Stimulated activated CD8-positive, alpha-beta memory T cell treated with anti-CD3 and anti-CD28 coated beads, Interleukin-4, amount 100 ng/mL, for 4 hours (primary cell): Measurements from ENCODE around the gene GSTA2.
"Not testable (repeated sequence)": the region's sequence is repeated elsewhere in the genome, so short reads cannot be mapped to it uniquely, and the experiment has no call there.

Experiments used
- DNase-seq, 2 donors: peaks; one replicate each; pipeline ENCODE4 v3.0.0-alpha.2; 2020; ENCODE audit warnings: low read depth in 2 of 2, low spot score in 1 of 2

Gene GSTA2

DNA sequence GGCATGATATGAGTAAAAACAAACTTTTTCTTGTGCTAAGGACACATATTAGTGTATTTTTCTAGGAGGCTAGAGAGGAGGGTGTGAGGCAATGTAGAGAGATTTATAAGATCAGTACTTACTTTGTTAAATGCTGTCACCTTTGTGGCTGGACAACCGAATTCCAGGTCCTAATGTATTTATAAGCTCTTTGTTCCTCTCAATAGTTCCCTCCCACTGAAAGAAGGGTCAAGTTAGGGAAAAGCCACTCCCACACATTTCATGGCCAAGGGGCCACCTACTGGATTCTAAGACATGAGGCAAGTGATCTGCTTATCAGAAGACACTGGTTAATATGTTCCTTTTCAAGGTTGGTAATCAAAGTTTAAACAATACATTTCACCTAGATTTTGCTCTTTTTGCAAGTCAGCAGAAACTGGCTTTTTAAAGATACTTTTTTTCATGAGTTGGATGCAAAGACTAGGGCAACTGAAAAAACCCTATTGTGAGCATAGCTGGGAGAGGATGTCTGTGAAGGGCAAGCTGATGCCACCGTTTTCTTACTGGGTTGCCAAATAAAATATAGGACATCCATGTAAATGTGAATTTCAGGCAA, at the start of gene GSTA2:
Gene GSTA2 (minus strand): TSS at position 154 of the 595 bp plus-strand sequence. CDS start 5,528 bp downstream, outside the sequence.
- not testable (repeated sequence) for DNase-seq

DNA sequence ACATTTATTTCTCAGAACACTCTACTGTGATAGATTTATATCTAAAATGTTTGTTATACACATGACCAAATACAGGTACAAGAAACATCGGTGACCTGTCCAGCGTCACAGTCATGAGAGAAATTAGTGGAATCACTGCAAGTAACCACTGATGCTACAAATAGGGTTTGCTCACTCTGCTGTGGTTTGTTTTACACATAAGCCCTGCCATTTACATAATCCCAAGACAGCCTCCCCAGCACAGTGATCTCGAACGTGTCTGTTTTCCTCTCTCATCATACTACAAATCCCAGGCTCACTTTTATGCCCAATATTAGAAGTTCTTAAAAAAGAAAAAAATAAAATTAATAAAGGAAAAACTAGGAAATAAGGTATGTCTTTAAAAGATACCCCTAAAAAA, 46.5 kb upstream of the GSTA2 start:
- not testable (repeated sequence) for DNase-seq

DNA sequence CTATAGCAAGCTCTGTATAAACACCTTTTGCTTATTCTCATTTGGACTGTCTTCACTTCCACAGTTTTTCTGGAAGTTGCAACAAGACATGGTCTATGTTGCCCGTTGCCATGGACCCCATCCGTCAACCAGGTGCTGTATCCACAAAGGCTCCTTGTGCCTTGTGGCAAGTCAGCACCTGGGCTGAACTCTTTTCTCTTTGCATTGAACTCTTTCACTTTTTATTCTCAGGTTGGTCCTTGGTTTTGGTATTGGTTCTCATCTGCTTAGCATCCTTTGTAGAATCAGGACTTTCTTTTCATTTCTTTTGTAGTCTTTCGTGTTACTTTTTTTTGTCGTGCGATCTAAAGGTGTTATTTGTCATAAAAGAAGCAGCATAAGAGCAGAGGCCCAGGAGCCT, 45.4 kb upstream of the GSTA2 start:
- no peak for DNase-seq

DNA sequence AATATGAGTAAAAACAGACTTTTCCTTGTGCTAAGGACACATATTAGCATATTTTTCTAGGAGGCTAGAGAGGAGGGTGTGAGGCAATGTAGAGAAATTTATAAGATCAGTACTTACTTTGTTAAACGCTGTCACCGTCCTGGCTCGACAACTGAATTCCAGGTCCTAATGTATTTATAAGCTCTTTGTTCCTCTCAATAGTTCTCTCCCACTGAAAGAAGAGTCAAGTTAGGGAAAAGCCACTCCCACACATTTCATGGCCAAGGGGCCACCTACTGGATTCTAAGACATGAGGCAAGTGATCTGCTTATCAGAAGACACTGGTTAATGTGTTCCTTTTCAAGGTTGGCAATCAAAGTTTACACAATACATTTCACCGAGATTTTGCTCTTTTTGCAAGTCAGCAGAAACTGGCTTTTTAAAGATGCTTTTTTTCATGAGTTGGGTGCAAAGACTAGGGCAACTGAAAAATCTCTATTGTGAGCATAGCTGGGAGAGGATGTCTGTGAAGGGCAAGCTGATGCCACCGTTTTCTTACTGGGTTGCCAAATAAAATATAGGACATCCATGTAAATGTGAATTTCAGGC, 40.5 kb upstream of the GSTA2 start, which contains the start of gene GSTA1:
Gene GSTA1 (minus strand): TSS at position 149 of the 588 bp plus-strand sequence. CDS start 4,549 bp downstream, outside the sequence.
- DNase-seq, result not testable (repeated sequence)

DNA sequence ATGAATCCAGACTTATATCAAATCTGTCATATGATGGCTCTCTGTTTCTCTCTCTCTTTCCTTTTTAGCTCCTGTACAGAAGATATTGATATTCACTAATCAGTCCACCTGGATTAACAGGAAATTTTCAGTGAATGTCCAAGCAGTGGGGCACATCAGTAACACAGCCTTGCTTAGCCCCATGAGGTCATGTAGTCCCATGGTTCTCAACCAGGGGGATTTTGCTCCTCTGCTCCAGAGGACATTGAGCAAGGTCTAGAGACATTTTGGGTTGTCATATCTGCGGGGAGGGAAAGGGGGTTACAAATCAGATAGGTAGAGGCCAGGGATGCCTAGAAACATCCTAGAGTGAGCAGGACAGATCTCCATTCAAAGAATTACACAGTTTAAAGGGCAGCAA, 39.5 kb upstream of the GSTA2 start:
- DNase-seq, result no peak

DNA sequence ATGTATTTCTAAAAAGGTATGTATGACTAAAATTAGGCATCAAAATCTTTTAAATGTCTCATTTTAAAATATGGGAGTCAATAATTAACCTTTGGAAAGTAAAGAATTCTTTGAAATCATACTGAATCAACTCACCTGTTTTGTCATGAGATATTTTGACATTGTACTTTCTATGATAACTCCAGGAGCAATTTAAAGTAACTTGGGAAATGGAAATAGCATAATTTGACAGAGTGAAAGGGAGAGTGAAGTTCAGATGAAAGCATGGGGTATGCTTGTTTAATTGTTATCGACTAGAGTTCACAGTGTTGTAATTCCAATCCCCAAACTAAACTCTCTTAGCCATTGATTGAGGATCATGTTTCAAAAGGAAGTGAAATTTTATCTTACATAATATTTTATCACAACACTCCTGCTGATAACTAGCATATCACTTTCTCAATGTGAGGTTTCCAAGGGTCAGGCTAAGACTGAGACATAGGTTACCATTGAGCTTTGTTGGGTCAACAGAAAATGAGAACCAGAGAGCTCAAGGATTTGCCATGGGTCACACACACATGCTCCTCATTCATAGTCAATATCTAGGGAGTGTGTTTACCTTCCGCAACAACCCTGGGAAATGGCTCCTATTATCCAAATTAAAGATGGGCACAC, 38.0 kb upstream of the GSTA2 start:
- DNase-seq, result no peak

DNA sequence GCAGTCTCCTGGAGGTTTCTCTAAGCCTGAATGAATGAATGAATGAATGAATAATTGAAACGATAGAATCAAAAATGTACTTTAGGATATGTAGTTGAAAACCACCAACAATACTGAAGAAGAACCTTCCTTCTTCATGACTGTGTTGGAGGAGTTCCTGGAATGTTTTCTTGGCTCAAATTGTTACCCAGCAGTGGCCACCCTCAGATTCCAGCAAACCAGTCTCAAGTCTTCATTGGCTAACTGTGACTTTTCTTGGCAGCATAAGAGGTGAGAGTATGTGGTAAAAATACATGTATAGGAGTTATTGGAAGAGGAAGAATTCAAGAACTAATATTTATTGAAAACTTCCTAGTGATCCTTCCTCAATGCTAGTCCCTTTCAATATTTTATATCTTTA, 36.0 kb upstream of the GSTA2 start:
- DNase-seq, result not testable (repeated sequence)

DNA sequence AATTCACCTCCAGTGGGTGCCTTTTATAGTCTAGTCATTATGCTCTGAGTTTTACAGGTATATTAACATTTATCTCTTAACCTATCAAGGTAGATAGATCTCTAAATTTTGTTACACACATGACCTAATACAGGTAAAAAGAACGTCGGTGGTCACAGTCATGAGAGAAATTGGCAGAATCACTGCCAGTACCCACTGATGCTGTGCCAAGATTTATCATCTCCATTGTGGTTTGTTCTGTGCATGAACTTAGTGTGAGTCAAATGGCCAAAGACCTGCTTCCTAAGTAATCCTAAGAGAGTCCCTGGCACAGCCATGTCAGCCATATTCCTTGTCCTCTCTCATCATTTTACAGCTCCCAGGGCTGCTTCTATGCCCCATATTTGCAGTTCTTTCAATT, 31.1 kb upstream of the GSTA2 start:
- not testable (repeated sequence) for DNase-seq

DNA sequence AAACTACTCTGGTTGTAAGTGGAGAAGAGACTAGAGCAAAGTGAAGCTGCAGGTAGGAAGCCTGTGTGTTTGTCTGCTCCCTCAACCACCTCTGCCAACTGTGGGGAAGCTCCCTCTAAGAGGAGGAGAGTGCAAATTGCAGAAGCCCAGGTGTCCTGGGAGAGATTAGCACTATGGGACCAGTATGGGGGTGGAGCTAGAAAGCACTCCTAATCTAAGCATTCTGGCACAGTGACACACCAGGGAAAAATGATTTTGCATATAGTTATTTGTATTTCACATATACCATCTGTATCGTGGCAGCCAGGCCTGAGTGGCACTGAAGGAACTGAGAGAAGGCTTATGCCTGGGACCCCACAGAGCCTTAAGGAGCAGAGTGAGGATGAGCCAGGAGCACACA, 27.6 kb upstream of the GSTA2 start:
- no peak for DNase-seq

DNA sequence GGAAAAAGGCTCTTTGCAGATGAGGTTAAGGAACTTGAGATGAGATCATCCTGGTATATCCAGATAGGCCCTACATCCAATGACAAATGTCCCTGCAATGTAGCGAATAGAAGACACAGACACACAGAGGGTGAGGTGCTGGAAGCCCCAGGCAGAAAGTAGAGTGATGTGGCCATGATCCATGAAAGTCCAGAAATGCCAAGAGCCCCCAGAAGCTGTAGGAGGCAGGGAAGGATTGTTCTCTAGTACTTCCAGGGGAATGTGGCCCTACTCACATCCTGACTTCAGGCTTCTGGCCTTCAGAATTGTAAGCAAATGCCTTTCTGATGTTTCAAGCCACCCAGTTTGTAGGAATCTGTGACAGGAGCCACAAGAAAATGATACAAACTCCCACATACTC, 26.4 kb upstream of the GSTA2 start:
- DNase-seq, result not testable (repeated sequence)

DNA sequence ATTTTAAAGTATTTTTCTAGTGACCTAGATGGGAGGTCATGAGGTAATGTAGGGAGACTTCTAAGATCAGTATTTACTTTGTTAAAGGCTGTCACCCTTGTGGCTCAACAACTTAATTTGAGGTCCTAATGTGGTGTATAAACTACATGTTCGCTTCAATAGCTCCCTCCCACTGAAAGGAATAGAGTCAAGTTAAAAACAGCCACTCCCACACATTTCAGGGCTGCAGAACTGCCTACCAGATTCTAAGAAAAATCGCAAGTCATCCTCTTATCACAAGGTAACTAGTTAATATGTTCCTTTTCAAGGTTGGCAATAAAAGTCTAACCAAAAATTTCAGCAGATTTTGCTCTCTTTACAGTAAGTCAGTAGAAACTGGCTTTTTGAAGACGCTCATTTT, 25.2 kb upstream of the GSTA2 start:
- no peak for DNase-seq

DNA sequence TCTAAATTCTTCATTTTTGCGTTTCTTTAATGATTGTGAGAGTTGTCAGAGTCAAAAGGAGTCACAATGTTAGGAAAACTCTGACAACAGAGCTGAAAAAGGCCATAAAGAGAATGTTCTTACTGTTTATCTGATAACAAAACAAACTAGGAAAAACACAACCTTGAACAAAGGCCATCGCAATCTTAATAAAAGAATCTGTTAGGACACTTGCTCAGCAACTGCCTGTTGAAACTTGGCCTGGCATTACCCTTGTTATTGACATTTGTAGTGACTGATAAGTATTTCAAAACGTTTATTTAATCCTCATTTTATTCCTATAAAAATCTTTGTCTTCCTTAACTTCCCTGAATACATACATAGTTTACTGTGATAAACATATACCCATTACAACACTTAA, 24.6 kb upstream of the GSTA2 start:
- no peak for DNase-seq

DNA sequence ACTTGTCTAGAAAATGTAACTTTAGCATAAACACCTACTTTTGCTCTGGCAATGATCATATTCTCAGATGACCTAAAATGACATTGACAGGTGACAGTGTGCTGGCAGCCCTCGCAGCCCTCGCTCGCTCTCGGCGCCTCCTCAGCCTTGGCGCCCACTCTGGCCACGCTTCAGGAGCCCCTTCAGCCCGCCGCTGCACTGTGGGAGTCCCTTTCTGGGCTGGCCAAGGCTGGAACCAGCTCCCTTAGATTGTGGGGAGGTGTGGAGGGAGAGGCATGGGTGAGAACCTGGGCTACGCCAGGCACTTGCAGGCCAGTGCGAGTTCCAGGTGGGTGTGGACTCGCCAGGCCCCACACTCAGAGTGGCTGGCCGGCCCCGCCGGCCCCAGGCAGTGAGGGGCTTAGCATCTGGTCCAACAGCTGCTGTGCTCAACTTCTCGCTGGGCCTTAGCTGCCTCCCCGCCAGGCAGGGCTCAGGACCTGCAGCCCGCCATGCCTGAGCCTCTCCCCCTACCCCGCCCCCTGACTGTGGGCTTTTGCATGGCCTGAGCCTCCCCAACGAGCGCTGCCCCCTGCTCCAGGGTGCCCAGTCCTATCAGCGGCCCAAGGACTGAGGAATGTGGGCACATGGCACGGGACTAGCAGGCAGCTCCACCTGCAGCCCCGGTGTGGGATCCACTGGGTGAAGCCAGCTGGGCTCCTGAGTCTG, 23.1 kb upstream of the GSTA2 start:
- no peak for DNase-seq

DNA sequence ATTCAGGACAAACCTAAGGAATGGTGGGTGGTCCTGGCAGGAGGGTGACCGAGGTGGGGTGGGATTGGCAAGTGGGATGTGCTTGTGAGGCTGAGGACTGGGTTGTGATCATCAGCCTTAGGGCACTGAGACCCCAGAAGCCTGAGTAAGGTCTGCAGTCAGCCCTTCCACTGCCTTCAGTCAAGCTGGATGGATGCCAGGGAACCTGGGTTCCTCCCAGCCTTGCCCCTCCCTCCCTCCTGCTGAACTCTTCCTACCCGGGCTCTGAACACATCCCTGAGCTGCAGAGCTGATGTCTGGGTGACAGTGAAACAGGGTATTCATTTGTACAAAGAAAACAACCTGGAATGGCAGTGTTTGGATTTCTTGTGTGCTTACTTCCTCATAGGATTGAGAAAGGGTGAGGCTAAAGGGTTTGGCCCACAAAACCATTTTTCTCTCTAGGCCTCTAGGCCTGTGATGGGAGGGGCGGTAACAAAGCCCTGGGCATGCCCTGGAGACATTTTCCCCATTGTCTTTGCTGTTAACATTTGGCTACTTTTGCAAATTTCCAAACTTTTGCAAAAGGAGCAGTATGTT, 19.5 kb upstream of the GSTA2 start:
- not testable (repeated sequence) for DNase-seq

DNA sequence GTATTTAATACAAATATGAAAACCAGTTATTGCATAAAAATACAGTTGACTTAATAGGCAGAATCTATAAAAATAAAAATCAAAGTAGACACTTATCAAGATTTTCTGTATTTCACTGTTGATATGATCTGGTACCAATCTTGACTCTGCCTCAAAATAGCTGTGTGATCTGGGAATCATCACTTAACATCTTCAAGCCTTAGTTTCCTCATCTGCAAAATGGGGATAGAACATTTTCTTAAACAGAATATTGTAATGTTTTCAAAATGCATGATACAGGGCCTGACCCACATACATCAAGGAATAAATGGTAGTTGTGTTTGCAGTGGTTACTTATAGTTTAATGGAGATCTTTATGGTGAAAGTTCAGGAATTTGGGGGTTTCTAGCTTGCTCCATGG, 18.9 kb upstream of the GSTA2 start:
- not testable (repeated sequence) for DNase-seq

DNA sequence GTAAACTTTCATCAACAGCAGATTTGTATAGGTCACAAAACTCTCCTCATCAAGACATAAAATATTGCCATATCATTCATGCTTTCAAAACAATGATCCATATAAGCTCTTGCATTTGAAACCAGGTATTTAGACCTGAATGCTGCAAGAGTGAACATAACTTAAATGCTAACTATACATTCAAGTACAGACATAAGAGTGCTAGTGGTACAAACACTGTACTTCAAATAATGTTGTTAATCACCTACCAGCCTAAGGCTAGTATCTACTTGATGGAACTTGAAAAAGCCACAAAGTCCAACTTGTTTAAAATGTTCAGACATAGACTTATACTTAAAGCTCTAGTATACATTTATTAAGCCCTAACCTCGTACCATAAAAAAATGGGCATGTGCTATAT, 16.0 kb upstream of the GSTA2 start:
- no peak for DNase-seq

DNA sequence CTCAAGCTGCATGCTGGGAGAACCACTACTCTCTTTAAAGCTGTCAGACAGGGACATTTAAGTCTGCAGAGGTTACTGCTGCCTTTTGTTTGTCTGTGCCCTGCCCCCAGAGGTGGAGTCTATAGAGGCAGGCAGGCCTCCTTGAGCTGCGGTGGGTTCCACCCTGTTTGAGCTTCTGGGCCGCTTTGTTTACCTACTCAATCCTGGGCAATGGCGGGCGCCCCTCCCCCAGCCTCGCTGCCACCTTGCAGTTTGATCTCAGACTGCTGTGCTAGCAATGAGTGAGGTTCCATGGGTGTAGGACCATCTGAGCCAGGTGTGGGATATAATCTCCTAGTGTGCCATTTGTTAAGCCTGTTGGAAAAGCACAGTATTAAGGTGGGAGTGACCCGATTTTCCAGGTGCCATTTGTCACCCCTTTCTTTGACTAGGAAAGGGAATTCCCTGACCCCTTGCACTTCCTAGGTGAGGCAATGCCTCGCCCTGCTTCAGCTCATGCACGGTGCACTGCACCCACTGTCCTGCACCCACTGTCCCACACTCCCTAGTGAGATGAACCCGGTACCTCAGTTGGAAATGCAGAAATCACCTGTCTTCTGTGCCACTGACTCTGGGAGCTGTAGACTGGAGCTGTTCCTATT, 13.6 kb upstream of the GSTA2 start:
- not testable (repeated sequence) for DNase-seq

DNA sequence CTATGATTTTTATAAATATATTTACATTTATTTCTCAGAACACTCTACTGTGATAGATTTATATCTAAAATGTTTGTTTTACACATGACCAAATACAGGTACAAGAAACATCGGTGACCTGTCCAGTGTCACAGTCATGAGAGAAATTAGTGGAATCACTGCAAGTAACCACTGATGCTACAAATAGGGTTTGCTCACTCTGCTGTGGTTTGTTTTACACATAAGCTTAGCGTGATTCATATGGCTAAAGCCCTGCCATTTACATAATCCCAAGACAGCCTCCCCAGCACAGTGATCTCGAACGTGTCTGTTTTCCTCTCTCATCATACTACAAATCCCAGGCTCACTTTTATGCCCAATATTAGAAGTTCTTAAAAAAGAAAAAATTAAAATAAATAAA, 6.1 kb upstream of the GSTA2 start:
- DNase-seq, result not testable (repeated sequence)

DNA sequence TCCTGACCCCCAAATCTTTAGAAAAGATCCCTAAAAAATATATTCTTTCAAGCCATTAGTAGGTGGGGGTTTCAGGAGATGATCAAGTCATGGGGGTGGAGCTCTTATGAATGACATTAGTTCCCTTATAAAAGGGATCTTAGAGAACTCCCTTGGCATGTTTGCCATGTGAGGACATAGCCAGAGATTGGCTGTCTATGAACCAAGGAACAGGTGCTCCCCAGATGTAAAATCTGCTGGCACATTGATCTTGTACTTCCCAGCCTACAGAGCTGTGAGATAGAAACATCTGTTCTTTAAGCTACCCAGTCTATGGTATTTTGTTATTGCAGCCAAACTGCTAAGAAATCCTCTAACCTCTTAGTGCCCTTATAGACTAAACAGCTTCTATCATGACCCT, 4.4 kb upstream of the GSTA2 start:
- not testable (repeated sequence) for DNase-seq

DNA sequence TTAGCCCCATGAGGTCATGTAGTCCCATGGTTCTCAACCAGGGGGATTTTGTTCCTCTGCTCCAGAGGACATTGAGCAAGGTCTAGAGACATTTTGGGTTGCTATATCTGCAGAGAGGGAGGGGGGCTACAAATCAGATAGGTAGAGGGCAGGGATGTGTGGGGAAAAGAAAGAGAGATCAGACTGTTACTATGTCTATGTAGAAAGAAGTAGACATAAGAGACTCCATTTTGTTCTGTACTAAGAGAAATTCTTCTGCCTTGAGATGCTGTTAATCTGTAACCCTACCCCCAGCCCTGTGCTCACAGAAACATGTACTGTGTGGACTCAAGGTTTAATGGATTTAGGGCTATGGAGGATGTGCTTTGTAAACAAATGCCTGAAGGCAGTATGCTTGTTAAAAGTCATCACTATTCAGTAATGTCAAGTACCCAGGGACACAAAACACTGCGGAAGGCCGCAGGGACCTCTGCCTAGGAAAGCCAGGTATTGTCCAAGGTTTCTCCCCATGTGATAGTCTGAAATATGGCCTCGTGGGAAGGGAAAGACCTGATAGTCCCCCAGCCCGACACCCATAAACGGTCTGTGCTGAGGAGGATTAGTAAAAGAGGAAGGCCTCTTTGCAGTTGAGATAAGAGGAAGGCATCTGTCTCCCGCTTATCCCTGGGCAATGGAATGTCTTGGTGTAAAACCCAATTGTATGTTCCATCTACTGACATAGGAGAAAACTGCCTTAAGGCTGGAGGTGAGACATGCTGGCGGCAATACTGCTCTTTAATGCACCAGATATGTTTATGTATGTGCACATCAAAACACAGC, 1.4 kb downstream of the GSTA2 start:
- not testable (repeated sequence) for DNase-seq
